Osteocyte (in vitro differentiated cells): Measurements from ENCODE around the gene CARF. TPM values are rescaled to one million over a fixed set of nuclear protein-coding genes. Genes with fewer than 3 reads are reported as not detected.
"Not testable (repeated sequence)": the region's sequence is repeated elsewhere in the genome, so short reads cannot be mapped to it uniquely, and the experiment has no call there.

Source experiments
- DNase-seq: peaks from one replicate; pipeline ENCODE4 v3.0.0; 2021; ENCODE audit warnings: mixed read lengths; ENCODE audit not compliant: unreplicated experiment; ENCODE audit errors: extremely low spot score
- H3K27ac Mint-ChIP-seq: one replicate; pipeline ENCODE4 v1.8.0; 2021; ENCODE audit warnings: mild to moderate bottlenecking, mixed read lengths; ENCODE audit not compliant: unreplicated experiment
- H3K27me3 Mint-ChIP-seq: one replicate; pipeline ENCODE4 v1.8.0; 2021; ENCODE audit warnings: mixed read lengths; ENCODE audit not compliant: unreplicated experiment
- H3K36me3 Mint-ChIP-seq: one replicate; pipeline ENCODE4 v1.8.0; 2021; ENCODE audit warnings: mixed read lengths; ENCODE audit not compliant: unreplicated experiment
- H3K4me1 Mint-ChIP-seq: one replicate; pipeline ENCODE4 v1.8.0; 2021; ENCODE audit warnings: mixed read lengths; ENCODE audit not compliant: unreplicated experiment
- H3K4me3 Mint-ChIP-seq: one replicate; pipeline ENCODE4 v1.8.0; 2021; ENCODE audit warnings: mild to moderate bottlenecking, moderate library complexity, mixed read lengths; ENCODE audit not compliant: unreplicated experiment
- H3K9me3 Mint-ChIP-seq: one replicate; pipeline ENCODE4 v1.8.0; 2021; ENCODE audit warnings: mixed read lengths; ENCODE audit not compliant: unreplicated experiment
- CTCF ChIP-seq: fragments of 200-600 bp; sonication (generic); IDR thresholded peaks from 2 replicates; pipeline ENCODE4 v1.5.0; 2021; ENCODE audit warnings: antibody characterized with exemption, mild to moderate bottlenecking, moderate library complexity
- total RNA-seq: library from RNA; stranded (reverse); gene quantifications from 2 replicates; pipeline ENCODE4 v1.2.1, GENCODE V29; 2021

The CARF gene
- total RNA-seq, 1 donor from 2014 or later = 16.6 TPM

GRCh38 chr2:202909394-202910192 is 2.5 kb upstream of the CARF start:
- peak overlapping the region; percentile 98 for H3K4me3 Mint-ChIP-seq
- H3K36me3 Mint-ChIP-seq = peaks cover 14% of the 10 kb centered on the region
- no peak for TF ChIP-seq CTCF
- no peak for DNase-seq
- H3K9me3 Mint-ChIP-seq = peaks cover 7% of the 10 kb centered on the region
- H3K27me3 Mint-ChIP-seq = no peaks in the 10 kb centered on the region
- no peak overlapping the region for H3K27ac Mint-ChIP-seq
- peaks cover 21% of the 10 kb centered on the region for H3K4me1 Mint-ChIP-seq

GRCh38 chr2:202910250-202910649 is 1.8 kb upstream of the CARF start:
- Mint-ChIP-seq H3K4me1 (peaks cover 21% of the 10 kb centered on the region), H3K4me3 (peak overlapping the region; percentile 98)
- not testable (repeated sequence) for H3K27ac Mint-ChIP-seq, DNase-seq, H3K36me3 Mint-ChIP-seq, H3K9me3 Mint-ChIP-seq, H3K27me3 Mint-ChIP-seq

GRCh38 chr2:202910698-202911097 is 1.4 kb upstream of the CARF start:
- no peak for TF ChIP-seq CTCF
- H3K27ac Mint-ChIP-seq = no peak overlapping the region
- DNase-seq = no peak
- H3K9me3 Mint-ChIP-seq = peaks cover under 1% of the 10 kb centered on the region
- peaks cover 5% of the 10 kb centered on the region for H3K36me3 Mint-ChIP-seq
- no peaks in the 10 kb centered on the region for H3K27me3 Mint-ChIP-seq
- peaks cover 21% of the 10 kb centered on the region for H3K4me1 Mint-ChIP-seq
- H3K4me3 Mint-ChIP-seq = peak overlapping the region; percentile 98

GRCh38 chr2:202911203-202911511 is 918 bp upstream of the CARF start:
- TF ChIP-seq CTCF = no peak
- no peaks in the 10 kb centered on the region for H3K9me3 Mint-ChIP-seq
- peak overlapping the region; percentile 98 for H3K27ac Mint-ChIP-seq
- H3K4me1 Mint-ChIP-seq = peaks cover 21% of the 10 kb centered on the region
- no peak for DNase-seq
- peaks cover 2% of the 10 kb centered on the region for H3K36me3 Mint-ChIP-seq
- H3K27me3 Mint-ChIP-seq = no peaks in the 10 kb centered on the region
- H3K4me3 Mint-ChIP-seq = peak overlapping the region; percentile 98

GRCh38 chr2:202912342-202913201 is 497 bp downstream of the CARF start:
- not testable (repeated sequence) for H3K27me3 Mint-ChIP-seq, DNase-seq, H3K36me3 Mint-ChIP-seq, H3K9me3 Mint-ChIP-seq
- peak overlapping the region; percentile 98 for H3K4me3 Mint-ChIP-seq
- H3K27ac Mint-ChIP-seq = peak overlapping the region; percentile 98
- H3K4me1 Mint-ChIP-seq = peaks cover 21% of the 10 kb centered on the region

GRCh38 chr2:202918860-202919259 is 6.8 kb downstream of the CARF start:
- Mint-ChIP-seq H3K27ac (no peak overlapping the region), H3K4me1 (no peaks in the 10 kb centered on the region), H3K9me3 (no peaks in the 10 kb centered on the region), H3K36me3 (peaks cover 17% of the 10 kb centered on the region), H3K27me3 (no peaks in the 10 kb centered on the region), H3K4me3 (no peak overlapping the region)
- DNase-seq = no peak
- no peak for TF ChIP-seq CTCF
